DOHH2 (cell line): ENCODE results near the gene TTC8.

ENCODE experiments used
- CTCF ChIP-seq: fragments of 200-600 bp; sonication (generic); IDR thresholded peaks from one replicate; pipeline ENCODE4 v1.5.1; 2014; ENCODE audit warnings: antibody characterized with exemption, mild to moderate bottlenecking, low read depth, low read length; ENCODE audit not compliant: poor library complexity, severe bottlenecking
- EZH2phosphoT487 ChIP-seq: fragments of 200-600 bp; sonication (generic); IDR thresholded peaks from 2 replicates; pipeline ENCODE4 v1.6.1; 2017; ENCODE audit warnings: borderline replicate concordance, mild to moderate bottlenecking, antibody characterized with exemption, low read length, moderate library complexity, mixed read lengths

- no peak for TF ChIP-seq CTCF
- no peak for TF ChIP-seq EZH2phosphoT487
Measured at GRCh38 chr14:88834883-88835431, 10.5 kb downstream of the TTC8 start.
